Brain microvascular endothelial cell (primary cell): ENCODE data around the gene CYTH4.

Experiments
- DNase-seq: peaks from one replicate; pipeline ENCODE4 v3.0.0-alpha.2; 2020
- H3K27ac ChIP-seq: fragments of 250-450 bp; sonication (Bioruptor Pico); 2 replicates; pipeline ENCODE4 v1.5.1; 2020; ENCODE audit warnings: mild to moderate bottlenecking, moderate library complexity
- H3K27me3 ChIP-seq: fragments of 250-450 bp; sonication (Bioruptor Pico); replicated peaks from 2 replicates; pipeline ENCODE4 v1.5.1; 2020; ENCODE audit warnings: mild to moderate bottlenecking
- H3K36me3 ChIP-seq: fragments of 250-450 bp; sonication (Bioruptor Pico); replicated peaks from 2 replicates; pipeline ENCODE4 v1.5.1; 2020; ENCODE audit warnings: mild to moderate bottlenecking
- H3K4me3 ChIP-seq: 2 replicates; pipeline ENCODE4 v1.5.1; 2011; ENCODE audit warnings: low read depth, mild to moderate bottlenecking, control low read depth, low read length, moderate library complexity
- CTCF ChIP-seq: IDR thresholded peaks from 2 replicates; pipeline ENCODE4 v1.5.1; 2011; ENCODE audit warnings: low read depth, mild to moderate bottlenecking, moderate library complexity, low read length, control low read depth, inconsistent platforms; ENCODE audit errors: missing control alignments
- in situ Hi-C: cut with HindIII; loops from 2 replicates; pipeline ENCODE4 v1.10.0; 2017; ENCODE audit warnings: low sequenced_read_pairs, low pct_ligation_motif_present

Gene CYTH4

GRCh38 chr22:37273846-37274225 is 8.5 kb upstream of the CYTH4 start:
- in situ Hi-C loops, result no loop called here
- TF ChIP-seq CTCF, result no peak
- Histone ChIP-seq H3K36me3 (no peaks in the 10 kb centered on the region), H3K4me3 (no peak overlapping the region), H3K27me3 (no peaks in the 10 kb centered on the region), H3K27ac (no peak overlapping the region)
- no peak for DNase-seq

- in situ Hi-C loops, result no loop called here
- H3K36me3 ChIP-seq, result no peaks in the 10 kb centered on the region
- no peak overlapping the region for H3K27ac ChIP-seq
- H3K27me3 ChIP-seq, result no peaks in the 10 kb centered on the region
- no peak overlapping the region for H3K4me3 ChIP-seq
- DNase-seq, result no peak
- TF ChIP-seq CTCF, result no peak
These were observed 7.9 kb upstream of the CYTH4 start for GRCh38 chr22:37274380-37274862.

GRCh38 chr22:37275134-37275533 is 7.2 kb upstream of the CYTH4 start:
- Histone ChIP-seq H3K4me3 (no peak overlapping the region), H3K27me3 (no peaks in the 10 kb centered on the region), H3K27ac (no peak overlapping the region), H3K36me3 (no peaks in the 10 kb centered on the region)
- in situ Hi-C loops, result no loop called here
- no peak for TF ChIP-seq CTCF
- DNase-seq, result no peak

- Histone ChIP-seq H3K27ac (no peak overlapping the region), H3K27me3 (no peaks in the 10 kb centered on the region), H3K4me3 (no peak overlapping the region), H3K36me3 (no peaks in the 10 kb centered on the region)
- DNase-seq, result no peak
- in situ Hi-C loops, result no loop called here
- TF ChIP-seq CTCF, result no peak
These were observed 6.7 kb upstream of the CYTH4 start for GRCh38 chr22:37275622-37276021.

GRCh38 chr22:37276776-37277175 is 5.5 kb upstream of the CYTH4 start:
- DNase-seq, result peak; percentile 18
- Histone ChIP-seq H3K27me3 (no peaks in the 10 kb centered on the region), H3K36me3 (no peaks in the 10 kb centered on the region), H3K27ac (no peak overlapping the region), H3K4me3 (no peak overlapping the region)
- in situ Hi-C loops, result no loop called here
- no peak for TF ChIP-seq CTCF

GRCh38 chr22:37277384-37277783 is 4.9 kb upstream of the CYTH4 start:
- no peak for TF ChIP-seq CTCF
- H3K4me3 ChIP-seq, result no peak overlapping the region
- H3K36me3 ChIP-seq, result no peaks in the 10 kb centered on the region
- in situ Hi-C loops, result no loop called here
- no peaks in the 10 kb centered on the region for H3K27me3 ChIP-seq
- DNase-seq, result no peak
- no peak overlapping the region for H3K27ac ChIP-seq
